EH (cell line): ENCODE data around the gene ELAPOR2.
"Not testable (repeated sequence)": the region's sequence is repeated elsewhere in the genome, so short reads cannot be mapped to it uniquely, and the experiment has no call there.

Experiments used
- DNase-seq: peaks from one replicate; pipeline ENCODE4 v3.0.0-alpha.2; 2015; ENCODE audit warnings: low read depth

Gene ELAPOR2

DNA sequence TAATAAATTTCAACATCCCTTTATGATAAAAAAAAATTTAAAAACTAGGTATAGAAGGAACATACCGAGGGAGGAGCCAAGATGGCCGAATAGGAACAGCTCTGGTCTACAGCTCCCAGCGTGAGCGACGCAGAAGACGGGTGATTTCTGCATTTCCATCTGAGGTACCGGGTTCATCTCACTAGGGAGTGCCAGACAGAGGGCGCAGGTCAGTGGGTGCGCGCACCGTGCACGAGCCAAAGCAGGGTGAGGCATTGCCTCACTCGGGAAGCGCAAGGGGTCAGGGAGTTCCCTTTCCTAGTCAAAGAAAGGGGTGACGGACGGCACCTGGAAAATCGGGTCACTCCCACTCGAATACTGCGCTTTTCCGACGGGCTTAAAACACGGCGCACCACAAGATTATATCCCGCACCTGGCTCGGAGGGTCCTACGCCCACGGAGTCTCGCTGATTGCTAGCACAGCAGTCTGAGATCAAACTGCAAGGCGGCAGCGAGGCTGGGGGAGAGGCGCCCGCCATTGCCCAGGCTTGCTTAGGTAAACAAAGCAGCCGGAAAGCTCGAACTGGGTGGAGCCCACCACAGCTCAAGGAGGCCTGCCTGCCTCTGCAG lies 19.7 kb downstream of the ELAPOR2 start:
- not testable (repeated sequence) for DNase-seq

DNA sequence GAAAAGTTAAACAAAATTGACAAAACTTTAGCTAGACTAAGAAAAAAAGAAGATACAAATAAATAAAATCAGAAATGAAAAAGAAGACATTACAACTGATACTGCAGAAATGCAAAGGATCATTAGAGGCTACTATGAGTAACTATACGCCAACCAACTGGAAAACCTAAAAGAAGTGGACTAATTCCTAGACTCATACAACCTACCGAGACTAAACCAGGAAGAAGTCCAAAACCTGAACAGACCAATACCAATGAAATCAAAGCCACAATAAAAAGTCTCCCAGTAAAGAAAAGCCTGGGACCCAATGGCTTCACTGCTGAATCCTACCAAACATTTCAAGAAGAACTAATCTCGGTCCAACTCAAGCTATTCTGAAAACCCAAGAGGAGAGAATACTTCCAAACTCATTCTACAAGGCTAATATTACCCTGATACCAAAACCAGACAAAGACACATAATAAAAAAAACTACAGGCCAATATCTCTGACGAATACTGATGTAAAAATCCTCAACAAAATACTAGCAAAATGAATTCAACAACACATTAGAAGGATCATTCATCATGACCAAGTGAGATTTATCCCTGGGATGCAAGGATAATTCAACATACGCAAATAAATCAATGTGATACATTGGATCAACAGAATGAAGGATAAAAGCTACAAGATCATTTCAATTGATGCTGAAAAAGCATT lies 20.3 kb downstream of the ELAPOR2 start:
- DNase-seq: no peak

GRCh38 chr7:87036985-87037384 lies 22.5 kb downstream of the ELAPOR2 start:
- no peak for DNase-seq

- DNase-seq: no peak
Observed at GRCh38 chr7:87032604-87033339, 26.7 kb downstream of the ELAPOR2 start.

GRCh38 chr7:87029078-87029477 lies 30.4 kb downstream of the ELAPOR2 start:
- no peak for DNase-seq

- no peak for DNase-seq
Observed at GRCh38 chr7:87028636-87029035, 30.8 kb downstream of the ELAPOR2 start.

DNA sequence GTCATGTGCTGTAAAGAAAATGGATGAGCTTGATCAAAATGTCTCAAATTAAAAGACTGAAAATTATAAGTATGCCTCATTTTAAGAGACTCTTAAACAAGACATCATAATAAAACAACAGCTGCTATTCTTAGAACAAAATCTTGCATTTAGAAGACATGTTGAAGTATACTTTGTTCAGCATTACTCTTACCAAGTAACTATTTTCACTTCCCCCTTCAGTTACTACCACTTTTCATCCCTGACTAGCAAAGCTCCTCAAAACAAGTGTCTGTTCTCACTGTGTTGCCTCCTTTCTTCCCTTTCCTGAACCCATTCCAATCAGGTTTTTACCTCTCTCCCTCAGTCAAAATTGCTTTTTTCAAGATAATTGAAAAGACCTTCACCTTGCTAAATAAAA lies 31.6 kb downstream of the ELAPOR2 start:
- no peak for DNase-seq

GRCh38 chr7:87021285-87021684 lies 38.2 kb downstream of the ELAPOR2 start:
- no peak for DNase-seq

- DNase-seq: no peak
Observed at GRCh38 chr7:87016606-87017005, 42.8 kb downstream of the ELAPOR2 start.

- DNase-seq: no peak
Observed at GRCh38 chr7:87013840-87014190, 45.6 kb downstream of the ELAPOR2 start.

DNA sequence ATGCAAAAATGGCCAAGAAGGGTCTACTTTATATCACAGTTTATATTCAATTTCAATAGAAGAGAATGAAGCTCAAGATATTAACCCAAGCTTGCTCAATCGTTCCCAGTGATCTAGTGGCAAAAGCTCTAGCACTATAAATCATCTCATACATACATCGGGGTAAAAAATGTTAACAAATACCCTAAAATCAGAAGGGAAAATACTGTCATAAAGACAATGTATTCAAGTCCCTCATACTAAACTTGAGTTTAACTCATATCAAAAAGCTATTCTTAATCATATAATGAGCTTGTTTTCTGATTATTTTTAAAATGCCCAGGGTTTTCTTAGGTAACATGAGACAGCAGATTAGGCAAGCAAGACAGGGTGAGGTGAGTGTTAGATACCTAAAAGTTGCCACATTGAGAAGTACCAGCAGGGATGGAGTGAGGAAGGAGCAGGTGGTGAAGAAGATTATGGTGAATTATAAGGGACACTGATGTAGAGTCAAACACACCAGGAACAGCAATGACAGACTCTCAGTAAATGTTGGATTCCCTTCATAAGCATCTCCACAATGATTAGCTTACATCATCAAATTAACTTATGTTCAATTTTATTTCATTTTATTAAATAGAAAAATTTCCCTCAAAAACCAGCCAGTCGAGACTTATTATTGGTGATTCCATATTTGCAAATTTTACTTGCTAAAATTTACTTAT lies 46.2 kb downstream of the ELAPOR2 start:
- DNase-seq: no peak
